Endothelial cell of umbilical vein (primary cell): Measurements from ENCODE around the gene TTC9. TPM values are rescaled to one million over a fixed set of nuclear protein-coding genes. Genes with fewer than 3 reads are reported as not detected.

Source experiments
- BruUV-seq: library from RNA; stranded (reverse); fragments of 400-500 nt; replicated peaks from 2 replicates; lab custom pipeline; 2021; lab: Mats Ljungman, UMichigan
- CTCF ChIA-PET: fragments of 300-600, 350-600 bp; sonication (Branson Sonifier 250); formaldehyde crosslinking; loops from one replicate; lab custom pipeline; 2021; ENCODE audit warnings: antibody characterized with exemption, inconsistent platforms; lab: Charles Lee
- POLR2A ChIA-PET: fragments of 300-600, 350-600 bp; sonication (Branson Sonifier 250); formaldehyde crosslinking; loops from one replicate; lab custom pipeline; 2021; ENCODE audit warnings: antibody characterized with exemption, inconsistent platforms; lab: Charles Lee
- DNase-seq: peaks from one replicate; pipeline ENCODE4 v3.0.0-alpha.2; 2011; ENCODE audit warnings: low read depth, low spot score
- FAIRE-seq: peaks from 2 replicates; lab custom pipeline; 2011; peaks lifted over from hg19 to GRCh38; lab: Jason Lieb, UNC
- H2AFZ ChIP-seq: 2 replicates; pipeline ENCODE4 v1.6.0; 2012; ENCODE audit warnings: low read depth, low read length, control low read depth, inconsistent platforms
- H3K27ac ChIP-seq: 2 replicates; pipeline ENCODE4 v1.5.1; 2011; ENCODE audit warnings: low read depth, mild to moderate bottlenecking, control low read depth, low read length, moderate library complexity; ENCODE audit not compliant: insufficient read depth
- H3K27me3 ChIP-seq, 2 experiments: 2 replicates each; pipeline versions ENCODE4 v1.6.0 to v1.6.1; 2011; ENCODE audit warnings: low read length in 2 of 2, mixed read lengths in 1 of 2; ENCODE audit not compliant: control insufficient read depth in 2 of 2, insufficient read depth in 2 of 2
- H3K36me3 ChIP-seq, 2 experiments: 2 replicates in 1 of 2; 3 replicates in 1 of 2; pipeline ENCODE4 v1.5.1; 2011; ENCODE audit warnings: low read length in 2 of 2, mild to moderate bottlenecking in 1 of 2, moderate library complexity in 1 of 2; ENCODE audit not compliant: control insufficient read depth in 2 of 2, insufficient read depth in 2 of 2; ENCODE audit errors: extremely low read depth in 1 of 2
- H3K4me1 ChIP-seq: 3 replicates; pipeline ENCODE4 v1.5.1; 2011; ENCODE audit warnings: mild to moderate bottlenecking, low read length; ENCODE audit not compliant: control insufficient read depth, insufficient read depth; ENCODE audit errors: extremely low read depth
- H3K4me2 ChIP-seq: 2 replicates; pipeline ENCODE4 v1.6.1; 2011; ENCODE audit warnings: low read length, control low read depth, mixed read lengths; ENCODE audit not compliant: insufficient read depth
- H3K4me3 ChIP-seq, 3 experiments: fragments of 200-600 bp in 1 of 3; sonication (generic), shearing (Covaris generic) in 1 of 3; replicated peaks in 1 of 3; 2 replicates each; pipeline ENCODE4 v1.5.1; 2011 to 2016; ENCODE audit warnings: control low read depth in 3 of 3, low read length in 3 of 3, mild to moderate bottlenecking in 2 of 3, inconsistent platforms in 1 of 3, low read depth in 1 of 3, moderate library complexity in 1 of 3; ENCODE audit not compliant: insufficient read depth in 1 of 3
- H3K79me2 ChIP-seq: 2 replicates; pipeline ENCODE4 v1.6.0; 2012; ENCODE audit warnings: low read length, inconsistent platforms; ENCODE audit not compliant: control insufficient read depth, insufficient read depth
- H3K9ac ChIP-seq: replicated peaks from 2 replicates; pipeline ENCODE3; 2011; ENCODE audit warnings: low read length, control low read depth; ENCODE audit not compliant: insufficient read depth; ENCODE audit errors: extremely low read depth
- H3K9me1 ChIP-seq: replicated peaks from 3 replicates; pipeline ENCODE4 v1.6.0; 2011; ENCODE audit warnings: mild to moderate bottlenecking, low read length; ENCODE audit not compliant: control insufficient read depth, insufficient read depth; ENCODE audit errors: extremely low read depth
- H3K9me3 ChIP-seq: replicated peaks from 2 replicates; pipeline ENCODE4 v1.5.1; 2012; ENCODE audit warnings: low read length, inconsistent platforms; ENCODE audit not compliant: control insufficient read depth, insufficient read depth
- H4K20me1 ChIP-seq: replicated peaks from 2 replicates; pipeline ENCODE3; 2011; ENCODE audit warnings: mild to moderate bottlenecking, low read length; ENCODE audit not compliant: control insufficient read depth, insufficient read depth; ENCODE audit errors: extremely low read depth
- EZH2 ChIP-seq: IDR thresholded peaks from 2 replicates; pipeline ENCODE4 v1.6.1; 2012; ENCODE audit warnings: borderline replicate concordance, low read depth, mild to moderate bottlenecking, moderate library complexity, low read length, inconsistent platforms; ENCODE audit not compliant: severe bottlenecking
- FOS ChIP-seq: IDR thresholded peaks from 2 replicates; pipeline ENCODE4 v1.6.1; 2011; ENCODE audit warnings: mild to moderate bottlenecking, low read length, moderate library complexity, borderline replicate concordance; ENCODE audit not compliant: insufficient read depth
- GATA2 ChIP-seq: IDR thresholded peaks from 2 replicates; pipeline ENCODE4 v1.7.0; 2011; ENCODE audit warnings: low read depth, mild to moderate bottlenecking, moderate library complexity, mixed read lengths, low read length; ENCODE audit not compliant: insufficient read length, insufficient read depth
- JUN ChIP-seq: IDR thresholded peaks from 2 replicates; pipeline ENCODE4 v1.6.1; 2011; ENCODE audit warnings: borderline replicate concordance, low read depth; ENCODE audit not compliant: insufficient read length, insufficient read depth
- MYC ChIP-seq: IDR thresholded peaks from one replicate; pipeline ENCODE4 v1.6.1; 2011; ENCODE audit warnings: mild to moderate bottlenecking, low read depth, low read length
- POLR2A ChIP-seq: IDR thresholded peaks from 2 replicates; pipeline ENCODE4 v1.6.1; 2012; ENCODE audit warnings: low read depth, mild to moderate bottlenecking, control low read depth, low read length
- POLR2AphosphoS5 ChIP-seq: IDR thresholded peaks from 2 replicates; pipeline ENCODE4 v1.6.1; 2012; ENCODE audit warnings: low read depth, mild to moderate bottlenecking, control low read depth, low read length, moderate library complexity; ENCODE audit not compliant: insufficient read depth
- dilution Hi-C: fragments of 300-500 bp; cut with MboI; formaldehyde crosslinking; loops from one replicate; pipeline ENCODE4 v1.15.0; 2019; ENCODE audit warnings: low sequenced_read_pairs; ENCODE audit not compliant: extremely low pct_ligation_motif_present
- intact Hi-C: fragments of 100-400 bp; cut with micrococcal nuclease; formaldehyde crosslinking; loops from one replicate; pipeline ENCODE4 v1.10.0; 2022
- polyA plus RNA-seq, 4 experiments: library from polyadenylated mRNA; depleted of rRNA in 3 of 4; stranded (reverse) in 3 of 4; unstranded in 1 of 4; fragments of >200 nt; gene quantifications; 2 replicates each; pipeline versions ENCODE4 v1.2.1 to v1.2.3, GENCODE V29; 2011 to 2012; ENCODE audit warnings: missing spikeins in 1 of 4
- total RNA-seq: library from RNA; stranded (reverse); gene quantifications from 2 replicates; pipeline ENCODE4 v1.2.3, GENCODE V29; 2021
- TF ChIP-seq, protein P1 (sequence below): IDR thresholded peaks from 2 replicates; pipeline ENCODE4 v1.6.1; 2011; ENCODE audit not compliant: insufficient read depth, insufficient read length
- TF ChIP-seq, protein P2 (sequence below), 2 donors: IDR thresholded peaks; 1 replicate in 1 of 2; 2 replicates in 1 of 2; pipeline ENCODE4 v1.5.1; 2011; ENCODE audit warnings: low read length in 2 of 2, mild to moderate bottlenecking in 2 of 2, moderate library complexity in 2 of 2, control low read depth in 1 of 2, inconsistent platforms in 1 of 2, low read depth in 1 of 2; ENCODE audit not compliant: insufficient read depth in 1 of 2; ENCODE audit errors: extremely low read depth in 1 of 2

The TTC9 gene
- total and polyA plus RNA-seq, 2 donors (not counting 3 experiments of a cell fraction or from before 2014, with no cell fraction given): 0.06 TPM; not detected in 1

DNA sequence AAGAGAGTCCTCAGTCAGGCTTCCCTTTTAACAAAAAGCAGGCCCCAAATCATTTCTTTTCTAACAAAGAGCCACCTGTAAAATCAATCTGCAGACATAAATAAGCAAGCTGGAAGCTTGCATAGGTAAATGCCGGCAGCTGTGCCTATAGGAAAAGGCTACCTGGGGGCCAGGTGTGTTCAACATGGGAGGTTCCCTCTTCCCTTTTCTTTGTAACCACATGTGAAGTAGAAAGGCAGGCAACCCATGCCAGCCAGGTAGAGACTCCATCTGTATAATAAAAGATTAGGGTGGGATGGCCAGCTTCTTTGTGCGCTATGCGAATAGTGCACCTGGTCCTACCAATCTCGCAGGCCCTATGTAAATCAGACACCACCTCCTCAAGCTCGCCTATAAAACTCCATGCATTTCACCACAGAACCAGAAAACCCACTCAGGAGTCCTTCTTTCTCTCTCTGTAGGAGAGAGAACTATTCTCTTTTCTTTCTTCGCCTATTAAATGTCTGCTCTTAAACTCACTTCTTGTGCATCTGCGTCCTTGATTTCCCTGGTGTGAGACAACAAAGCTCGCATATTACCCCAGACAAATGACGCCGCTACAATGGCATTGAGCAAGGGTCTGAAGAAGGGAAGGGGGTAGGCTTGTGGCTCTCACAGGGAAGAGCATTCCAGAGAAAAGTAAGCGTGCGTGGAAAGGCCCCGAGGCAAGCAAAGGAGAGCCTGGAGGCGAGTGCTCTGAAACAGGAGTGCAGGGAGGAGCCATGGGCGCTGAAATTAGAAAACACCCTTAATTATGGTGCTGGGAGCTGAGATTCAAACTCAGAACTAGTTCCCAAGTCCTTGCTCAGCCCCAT, 67.2 kb downstream of the TTC9 start:
- Histone ChIP-seq H3K27ac (no peak overlapping the region), H3K9ac (no peak overlapping the region), H4K20me1 (no peaks in the 10 kb centered on the region), H3K4me1 (no peaks in the 10 kb centered on the region), H3K9me3 (no peaks in the 10 kb centered on the region), H3K27me3 (peaks cover 3 to 5% of the 10 kb centered on the region in 2 experiments), H3K4me3 (no peak overlapping the region), H3K9me1 (no peaks in the 10 kb centered on the region), H3K36me3 (no peaks in the 10 kb centered on the region), H2AFZ (no peak overlapping the region), H3K79me2 (no peaks in the 10 kb centered on the region), H3K4me2 (no peak overlapping the region)
- FAIRE-seq: no peak
- dilution Hi-C loops (no loop called here), intact Hi-C loops (no loop called here)
- CTCF ChIA-PET: interaction anchor here (1.1 to 1.3 kb wide), 3 partner anchors 8 to 622 kb away, joined by 3 to 4 read pairs (median 3); no protein-coding TSS in a partner anchor
- TF ChIP-seq, protein P1, sequence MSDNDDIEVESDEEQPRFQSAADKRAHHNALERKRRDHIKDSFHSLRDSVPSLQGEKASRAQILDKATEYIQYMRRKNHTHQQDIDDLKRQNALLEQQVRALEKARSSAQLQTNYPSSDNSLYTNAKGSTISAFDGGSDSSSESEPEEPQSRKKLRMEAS: no peak
- TF ChIP-seq POLR2AphosphoS5 (no peak), FOS (no peak), MYC (no peak), GATA2 (no peak), POLR2A (no peak), JUN (no peak), EZH2 (no peak)
- TF ChIP-seq, protein P2, sequence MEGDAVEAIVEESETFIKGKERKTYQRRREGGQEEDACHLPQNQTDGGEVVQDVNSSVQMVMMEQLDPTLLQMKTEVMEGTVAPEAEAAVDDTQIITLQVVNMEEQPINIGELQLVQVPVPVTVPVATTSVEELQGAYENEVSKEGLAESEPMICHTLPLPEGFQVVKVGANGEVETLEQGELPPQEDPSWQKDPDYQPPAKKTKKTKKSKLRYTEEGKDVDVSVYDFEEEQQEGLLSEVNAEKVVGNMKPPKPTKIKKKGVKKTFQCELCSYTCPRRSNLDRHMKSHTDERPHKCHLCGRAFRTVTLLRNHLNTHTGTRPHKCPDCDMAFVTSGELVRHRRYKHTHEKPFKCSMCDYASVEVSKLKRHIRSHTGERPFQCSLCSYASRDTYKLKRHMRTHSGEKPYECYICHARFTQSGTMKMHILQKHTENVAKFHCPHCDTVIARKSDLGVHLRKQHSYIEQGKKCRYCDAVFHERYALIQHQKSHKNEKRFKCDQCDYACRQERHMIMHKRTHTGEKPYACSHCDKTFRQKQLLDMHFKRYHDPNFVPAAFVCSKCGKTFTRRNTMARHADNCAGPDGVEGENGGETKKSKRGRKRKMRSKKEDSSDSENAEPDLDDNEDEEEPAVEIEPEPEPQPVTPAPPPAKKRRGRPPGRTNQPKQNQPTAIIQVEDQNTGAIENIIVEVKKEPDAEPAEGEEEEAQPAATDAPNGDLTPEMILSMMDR (IDR thresholded peaks at IDR 0.05; ENCODE audit: extremely low read depth in 1 of 2, insufficient read depth in 1 of 2, low read depth in 1 of 2, low read length in 2 of 2): no peak
- no peak for DNase-seq
- POLR2A ChIA-PET: no interaction called here
- no TSS peak for BruUV-seq
